GM18909 (cell line): Measurements from ENCODE around the gene OR56A5.
"Not testable (repeated sequence)": the region's sequence is repeated elsewhere in the genome, so short reads cannot be mapped to it uniquely, and the experiment has no call there.

Source experiments
- ATAC-seq: cut with Tn5 transposase; IDR thresholded peaks from one replicate; pipeline ENCODE4 v1.9.1; 2021; ENCODE audit warnings: mild to moderate bottlenecking; ENCODE audit not compliant: unreplicated experiment, poor library complexity

The OR56A5 gene, protein sequence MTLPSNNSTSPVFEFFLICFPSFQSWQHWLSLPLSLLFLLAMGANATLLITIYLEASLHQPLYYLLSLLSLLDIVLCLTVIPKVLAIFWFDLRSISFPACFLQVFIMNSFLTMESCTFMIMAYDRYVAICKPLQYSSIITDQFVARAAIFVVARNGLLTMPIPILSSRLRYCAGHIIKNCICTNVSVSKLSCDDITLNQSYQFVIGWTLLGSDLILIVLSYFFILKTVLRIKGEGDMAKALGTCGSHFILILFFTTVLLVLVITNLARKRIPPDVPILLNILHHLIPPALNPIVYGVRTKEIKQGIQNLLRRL

DNA sequence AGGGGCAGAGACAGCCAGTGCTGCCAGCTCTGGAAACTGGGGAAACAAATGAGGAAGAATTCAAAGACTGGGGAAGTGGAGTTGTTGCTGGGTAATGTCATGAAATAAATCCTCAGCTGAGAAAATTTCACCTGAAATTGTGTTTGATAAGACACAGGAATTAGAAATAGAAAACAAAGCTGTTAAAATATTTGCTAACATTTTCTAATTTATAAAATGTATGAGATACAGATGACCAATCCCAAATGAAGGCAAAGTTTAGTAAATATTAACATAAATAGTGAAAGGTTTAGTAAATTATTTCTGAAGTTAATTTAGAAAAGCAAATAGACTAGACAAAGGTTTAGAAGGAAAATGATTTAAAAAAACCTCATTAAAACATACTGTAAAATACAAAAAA is at the start of gene OR56A5:
TSS of gene OR56A5 (minus strand) at position 101 of the 400 bp plus-strand sequence. CDS start at position 101, 0 bp downstream.
- no peak for ATAC-seq

GRCh38 chr11:6013042-6013441 is 44.7 kb upstream of the OR56A5 start:
- no peak for ATAC-seq

- ATAC-seq: no peak
These were observed 43.9 kb upstream of the OR56A5 start for GRCh38 chr11:6012035-6012668.

DNA sequence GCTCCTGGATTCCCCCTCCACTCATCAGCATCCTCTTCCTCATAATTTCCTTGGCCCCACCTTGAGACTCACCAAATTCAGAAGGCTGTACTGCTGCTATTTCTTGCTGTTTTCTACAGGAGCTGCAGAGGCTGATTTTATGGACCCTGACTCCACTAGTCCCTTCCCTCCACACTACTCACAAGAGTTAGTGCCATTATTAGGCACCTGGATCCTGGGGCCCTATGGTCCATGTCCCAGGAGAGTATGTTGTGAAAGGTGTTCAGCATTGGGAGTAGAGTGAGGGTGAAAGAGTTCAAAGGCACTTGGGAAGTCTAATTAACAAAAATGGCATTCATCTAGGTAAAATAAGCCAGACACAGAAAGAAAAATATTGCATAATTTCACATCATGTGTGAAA is 38.6 kb upstream of the OR56A5 start, which contains the start of gene OR56A4:
TSS of gene OR56A4 (minus strand) at position 101 of the 400 bp plus-strand sequence. CDS start 3,954 bp downstream, outside the sequence.
- ATAC-seq: no peak

- no peak for ATAC-seq
These were observed 38.1 kb upstream of the OR56A5 start for GRCh38 chr11:6006395-6006794.

GRCh38 chr11:6002202-6002699 is 34.0 kb upstream of the OR56A5 start:
- ATAC-seq: no peak

GRCh38 chr11:5994791-5995190 is 26.5 kb upstream of the OR56A5 start:
- ATAC-seq: no peak

DNA sequence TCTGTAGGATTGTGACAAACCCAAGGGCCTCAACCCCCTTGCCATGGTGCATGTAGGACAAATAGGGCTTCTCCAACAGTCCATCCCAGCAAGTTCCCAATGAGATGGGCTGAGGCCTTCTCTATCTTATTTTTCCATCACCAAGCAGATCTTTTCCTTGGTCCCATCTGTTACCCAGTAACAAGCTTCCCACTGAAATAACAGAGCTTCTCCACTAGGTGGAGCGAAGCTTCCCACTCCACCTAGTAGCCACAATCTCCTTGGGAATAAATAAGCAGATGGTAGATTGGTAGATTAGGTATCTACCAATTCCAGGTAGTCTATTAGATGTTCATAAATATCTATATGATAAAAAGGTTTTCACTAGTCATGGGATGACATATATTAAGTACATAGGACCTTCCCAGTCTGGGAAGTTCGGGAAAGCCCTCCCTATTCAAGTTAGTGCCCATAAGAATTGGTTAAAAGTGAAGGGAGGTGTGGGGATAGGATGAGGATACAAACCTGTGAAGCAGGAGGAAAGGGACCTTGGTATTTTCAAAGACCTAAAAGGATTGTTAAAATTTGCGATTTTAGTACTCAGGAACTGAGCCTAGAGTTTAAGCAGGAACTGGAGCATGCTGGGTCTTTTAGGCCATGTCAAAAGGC is 24.4 kb upstream of the OR56A5 start:
- peak; percentile 44 for ATAC-seq

DNA sequence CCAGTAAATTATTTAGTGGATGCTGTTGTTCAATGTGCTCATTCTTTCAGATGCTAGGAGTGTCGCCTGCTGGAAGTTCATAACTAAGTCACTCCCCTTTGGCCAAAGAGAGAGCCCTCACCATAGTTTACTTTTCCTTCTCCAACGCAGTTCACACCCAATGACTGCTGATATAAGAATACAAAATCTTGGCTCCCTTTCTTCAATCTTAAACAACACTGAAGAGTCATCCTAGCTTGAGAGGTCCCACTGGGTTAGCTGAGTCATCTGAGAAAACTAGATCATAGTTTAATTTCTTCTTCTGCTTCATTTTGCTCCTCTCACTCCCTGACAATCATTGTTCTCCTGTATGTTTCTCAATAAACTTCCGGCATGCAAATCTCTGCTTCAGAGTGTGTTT is 23.9 kb upstream of the OR56A5 start:
- ATAC-seq: no peak

GRCh38 chr11:5989203-5989602 is 20.9 kb upstream of the OR56A5 start:
- ATAC-seq: no peak

DNA sequence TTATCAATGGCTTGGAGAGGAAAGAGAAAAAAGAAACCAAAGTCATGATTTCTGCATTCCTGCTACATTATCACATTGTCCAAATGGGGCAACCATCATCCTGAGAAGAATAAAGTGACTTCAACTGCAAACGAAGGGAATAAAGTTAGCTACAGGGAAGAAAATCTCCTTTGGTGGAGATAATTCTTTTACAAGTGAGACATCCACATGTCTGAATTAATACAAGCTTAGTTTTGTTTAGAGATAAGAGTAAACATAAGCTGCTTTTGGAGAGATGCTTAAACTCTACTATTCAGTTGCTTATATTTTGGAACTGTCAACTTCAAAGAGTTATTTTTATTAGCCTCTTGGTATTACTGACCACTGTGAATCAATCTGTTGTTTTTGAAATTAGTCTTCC is 18.6 kb upstream of the OR56A5 start, which contains the start of gene OR52L1:
TSS of gene OR52L1 (minus strand) at position 101 of the 400 bp plus-strand sequence. CDS start at position 46, 55 bp downstream.
- no peak for ATAC-seq

DNA sequence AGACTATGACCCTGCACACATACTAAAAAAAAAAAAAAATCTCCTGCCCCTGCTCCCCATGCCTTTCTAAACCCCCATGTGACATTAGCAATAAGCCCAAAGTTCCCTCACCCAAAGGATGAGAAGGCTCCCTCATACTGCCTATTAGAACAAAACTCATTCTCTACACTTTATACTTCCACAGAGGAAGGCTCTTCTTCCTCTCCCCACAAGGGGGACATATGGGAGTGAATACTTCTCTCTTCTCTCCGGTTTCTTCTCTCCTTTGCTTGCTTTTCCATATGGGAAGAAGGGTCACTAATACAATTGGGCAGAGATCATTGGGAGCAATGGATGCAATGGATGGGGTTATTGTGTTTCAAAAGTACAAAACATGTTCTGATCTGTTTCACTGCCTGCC is 15.1 kb upstream of the OR56A5 start:
- no peak for ATAC-seq

DNA sequence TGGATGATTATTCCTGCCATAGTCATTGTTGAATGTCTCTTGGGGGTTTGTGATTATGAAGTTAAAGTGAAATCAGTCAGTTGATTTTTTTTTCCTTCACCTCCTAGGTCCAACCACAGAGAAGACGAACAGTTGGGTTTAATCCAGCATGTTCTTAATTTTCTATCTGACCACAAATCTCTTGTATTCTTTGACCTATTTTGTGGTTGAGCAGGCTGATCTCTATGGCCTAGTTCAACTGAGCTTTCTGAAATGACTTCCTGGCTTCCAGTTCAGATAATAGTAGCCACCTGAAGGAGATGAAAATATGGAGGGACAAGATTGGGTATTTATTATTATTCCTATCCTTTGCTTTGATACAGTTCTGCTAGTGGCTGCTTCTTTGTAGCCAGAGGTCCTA is 5.2 kb upstream of the OR56A5 start:
- no peak for ATAC-seq

DNA sequence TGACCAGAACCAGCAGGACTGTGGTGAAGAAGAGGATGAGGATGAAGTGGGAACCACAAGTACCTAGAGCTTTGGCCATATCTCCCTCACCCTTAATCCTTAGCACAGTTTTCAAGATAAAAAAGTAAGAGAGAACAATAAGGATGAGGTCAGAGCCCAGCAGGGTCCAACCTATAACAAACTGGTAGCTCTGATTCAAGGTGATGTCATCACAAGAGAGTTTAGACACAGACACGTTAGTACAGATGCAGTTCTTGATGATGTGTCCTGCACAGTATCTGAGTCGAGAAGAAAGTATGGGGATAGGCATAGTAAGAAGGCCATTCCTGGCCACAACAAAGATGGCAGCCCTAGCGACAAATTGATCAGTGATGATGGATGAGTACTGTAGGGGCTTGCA is 586 bp downstream of the OR56A5 start:
- ATAC-seq: no peak

GRCh38 chr11:5966958-5967357 is 1.3 kb downstream of the OR56A5 start:
- ATAC-seq: no peak

GRCh38 chr11:5960704-5961320 is 7.5 kb downstream of the OR56A5 start:
- not testable (repeated sequence) for ATAC-seq

DNA sequence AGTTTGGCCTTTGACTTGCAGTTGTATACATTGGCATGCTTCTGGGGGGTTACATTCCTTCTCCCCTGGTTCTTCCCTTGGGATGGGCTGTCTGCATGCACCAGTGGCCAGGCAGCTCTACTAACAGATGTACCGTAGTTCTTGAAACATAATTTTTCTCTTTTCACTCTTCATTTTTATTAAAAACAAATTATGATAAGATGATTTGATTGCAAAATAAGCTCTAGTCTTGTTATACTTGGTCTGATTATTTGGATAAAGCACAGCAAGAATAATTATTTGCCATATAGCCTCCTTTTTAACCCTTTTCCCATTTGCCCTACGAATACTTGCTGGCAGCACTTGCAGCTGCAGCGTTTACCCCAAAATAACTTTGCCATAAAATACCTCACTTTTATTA is 12.7 kb downstream of the OR56A5 start:
- ATAC-seq: no peak

DNA sequence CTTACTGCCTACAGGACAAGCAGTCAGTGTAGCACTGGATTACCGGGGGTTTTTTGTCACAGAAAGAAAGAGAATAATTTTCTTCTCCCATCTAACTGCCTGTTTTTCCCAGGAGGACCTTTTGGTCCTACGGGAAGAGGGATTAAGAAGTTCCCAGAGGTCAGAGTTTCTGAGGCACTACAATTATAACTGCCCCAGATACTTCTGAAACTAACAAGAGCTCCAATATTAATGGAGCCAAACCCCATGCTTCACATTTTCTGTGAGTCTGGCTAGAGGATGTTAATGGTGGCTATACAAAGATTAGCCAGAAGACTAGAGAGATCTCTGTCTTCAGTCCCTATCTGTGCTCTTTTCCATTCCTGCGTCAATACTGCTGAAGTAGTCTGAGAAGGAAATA is 26.3 kb downstream of the OR56A5 start, which contains the start of gene OR56A3:
TSS of gene OR56A3 (plus strand) at position 301 of the 400 bp plus-strand sequence. CDS start 5,096 bp downstream, outside the sequence.
- no peak for ATAC-seq

DNA sequence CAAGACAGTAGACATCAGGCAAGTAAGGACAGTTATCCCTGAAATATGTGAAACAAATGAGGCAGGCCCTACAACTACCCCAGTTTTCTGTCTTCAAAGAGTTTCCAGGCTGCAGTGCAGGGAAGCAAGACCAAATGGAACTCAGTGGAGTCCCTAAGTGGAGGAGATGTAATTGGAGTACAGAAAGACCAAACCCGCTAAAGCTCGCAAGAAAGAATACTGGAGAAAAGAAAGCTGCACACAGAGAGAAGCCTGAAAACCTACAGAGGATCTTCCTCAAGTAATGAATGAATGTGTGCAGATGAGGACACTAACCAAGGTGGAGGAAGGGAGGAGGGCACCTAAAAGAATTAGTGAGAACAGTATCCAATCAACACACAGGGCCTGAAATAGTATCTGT is 27.5 kb downstream of the OR56A5 start:
- no peak for ATAC-seq

DNA sequence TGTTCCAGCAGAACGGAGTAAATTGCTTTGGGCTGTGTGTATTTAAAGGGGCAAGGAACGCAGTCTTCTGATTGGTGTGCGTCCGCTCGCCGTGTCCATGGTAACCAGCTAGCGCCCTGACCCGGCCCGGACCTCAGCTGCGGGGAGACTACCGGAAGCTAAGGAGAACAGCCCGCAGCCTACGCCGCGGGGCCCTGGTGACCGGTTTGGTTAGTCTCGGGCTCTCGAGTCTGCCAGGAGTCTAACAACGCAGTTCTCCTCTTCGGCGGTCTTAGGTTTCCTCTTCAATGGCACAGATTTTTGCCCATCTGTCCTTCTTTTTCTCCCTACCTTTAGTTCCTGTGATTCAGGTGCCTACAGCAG is 29.7 kb downstream of the OR56A5 start:
- ATAC-seq: no peak
